SU-DHL-6 (cell line): ENCODE data around the gene C10orf95.

Experiments used
- H2AFZ ChIP-seq: fragments of 200-600 bp; sonication (generic); 2 replicates; pipeline ENCODE4 v1.6.1; 2014; ENCODE audit warnings: low read depth, mild to moderate bottlenecking, moderate library complexity, mixed read lengths, antibody characterized with exemption, low read length; ENCODE audit not compliant: severe bottlenecking
- H3F3A ChIP-seq: fragments of 200-600 bp; shearing (Covaris generic); 2 replicates; pipeline ENCODE4 v1.6.0; 2016; ENCODE audit warnings: antibody characterized with exemption, mild to moderate bottlenecking; ENCODE audit not compliant: insufficient read depth
- H3K27ac ChIP-seq: fragments of 200-600 bp; sonication (generic); 2 replicates; pipeline ENCODE4 v1.5.1; 2016; ENCODE audit warnings: low read depth, mild to moderate bottlenecking, low read length, moderate library complexity, mixed read lengths
- H3K27me3 ChIP-seq: fragments of 200-600 bp; sonication (generic), shearing (Covaris generic); 2 replicates; pipeline ENCODE4 v1.6.0; 2014; ENCODE audit warnings: mild to moderate bottlenecking, low read length
- H3K36me3 ChIP-seq: fragments of 200-600 bp; sonication (generic); 2 replicates; pipeline ENCODE4 v1.6.1; 2014; ENCODE audit warnings: mild to moderate bottlenecking, low read length, mixed read lengths
- H3K4me2 ChIP-seq: fragments of 300-600, 200-600 bp; shearing (Covaris generic), sonication (generic); 2 replicates; pipeline ENCODE4 v1.6.0; 2014; ENCODE audit warnings: low read length, low read depth, mild to moderate bottlenecking; ENCODE audit not compliant: poor library complexity, severe bottlenecking
- H3K4me3 ChIP-seq: fragments of 200-600 bp; sonication (generic); 2 replicates; pipeline ENCODE4 v1.5.1; 2014; ENCODE audit warnings: antibody characterized with exemption, low read length, mild to moderate bottlenecking, mixed read lengths; ENCODE audit not compliant: insufficient read depth, poor library complexity, severe bottlenecking
- H3K79me2 ChIP-seq: fragments of 200-600 bp; sonication (generic); 2 replicates; pipeline ENCODE4 v1.6.1; 2014; ENCODE audit warnings: mild to moderate bottlenecking, low read length, moderate library complexity; ENCODE audit not compliant: insufficient read depth
- H3K9ac ChIP-seq: fragments of 200-600 bp; sonication (generic); 2 replicates; pipeline ENCODE4 v1.7.0; 2014; ENCODE audit warnings: mild to moderate bottlenecking, low read length
- H3K9me2 ChIP-seq: fragments of 200-600 bp; sonication (generic); replicated peaks from 2 replicates; pipeline ENCODE4 v1.6.1; 2014; ENCODE audit warnings: low read length; ENCODE audit not compliant: insufficient read depth
- H3K9me3 ChIP-seq: fragments of 200-600 bp; sonication (generic); 2 replicates; pipeline ENCODE4 v1.6.1; 2014; ENCODE audit warnings: low read length, mixed read lengths; ENCODE audit not compliant: insufficient read depth
- H4K20me1 ChIP-seq: fragments of 200-600 bp; sonication (generic); 2 replicates; pipeline ENCODE4 v1.6.1; 2014; ENCODE audit warnings: low read depth, mild to moderate bottlenecking, antibody characterized with exemption, low read length, moderate library complexity, mixed read lengths
- EZH2phosphoT487 ChIP-seq: fragments of 200-600 bp; sonication (generic), shearing (Covaris generic); conservative IDR thresholded peaks from 2 replicates; pipeline ENCODE4 v1.6.1; 2018; ENCODE audit warnings: mild to moderate bottlenecking, antibody characterized with exemption, low read length, moderate library complexity, mixed read lengths
- TF ChIP-seq, protein P1 (sequence below): fragments of 200-600 bp; sonication (generic); IDR thresholded peaks from one replicate; pipeline ENCODE4 v1.5.1; 2017; ENCODE audit warnings: antibody characterized with exemption, mild to moderate bottlenecking, low read length, moderate library complexity; ENCODE audit not compliant: insufficient read depth, poor library complexity, severe bottlenecking

C10orf95 gene

GRCh38 chr10:102400076-102400475 lies 51.3 kb downstream of the C10orf95 start:
- H3K4me2 ChIP-seq = peak overlapping the region; percentile 66
- H3K27me3 ChIP-seq = no peaks in the 10 kb centered on the region
- 0 out of 2 replicates have a peak, but pooled peaks cover 3% of the 10 kb centered on the region for H3F3A ChIP-seq
- H3K9ac ChIP-seq = peak overlapping the region; percentile 62
- no peaks in the 10 kb centered on the region for H4K20me1 ChIP-seq
- H3K4me3 ChIP-seq = no peak overlapping the region
- no peaks in the 10 kb centered on the region for H3K9me3 ChIP-seq
- H3K27ac ChIP-seq = no peak overlapping the region
- H3K79me2 ChIP-seq = peaks cover 8% of the 10 kb centered on the region; the same call in 1 of the 2 replicates
- no peaks in the 10 kb centered on the region for H3K36me3 ChIP-seq
- TF ChIP-seq EZH2phosphoT487 = no peak
- TF ChIP-seq, protein P1, sequence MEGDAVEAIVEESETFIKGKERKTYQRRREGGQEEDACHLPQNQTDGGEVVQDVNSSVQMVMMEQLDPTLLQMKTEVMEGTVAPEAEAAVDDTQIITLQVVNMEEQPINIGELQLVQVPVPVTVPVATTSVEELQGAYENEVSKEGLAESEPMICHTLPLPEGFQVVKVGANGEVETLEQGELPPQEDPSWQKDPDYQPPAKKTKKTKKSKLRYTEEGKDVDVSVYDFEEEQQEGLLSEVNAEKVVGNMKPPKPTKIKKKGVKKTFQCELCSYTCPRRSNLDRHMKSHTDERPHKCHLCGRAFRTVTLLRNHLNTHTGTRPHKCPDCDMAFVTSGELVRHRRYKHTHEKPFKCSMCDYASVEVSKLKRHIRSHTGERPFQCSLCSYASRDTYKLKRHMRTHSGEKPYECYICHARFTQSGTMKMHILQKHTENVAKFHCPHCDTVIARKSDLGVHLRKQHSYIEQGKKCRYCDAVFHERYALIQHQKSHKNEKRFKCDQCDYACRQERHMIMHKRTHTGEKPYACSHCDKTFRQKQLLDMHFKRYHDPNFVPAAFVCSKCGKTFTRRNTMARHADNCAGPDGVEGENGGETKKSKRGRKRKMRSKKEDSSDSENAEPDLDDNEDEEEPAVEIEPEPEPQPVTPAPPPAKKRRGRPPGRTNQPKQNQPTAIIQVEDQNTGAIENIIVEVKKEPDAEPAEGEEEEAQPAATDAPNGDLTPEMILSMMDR = no peak
- H2AFZ ChIP-seq = no peak overlapping the region
- H3K9me2 ChIP-seq = no peaks in the 10 kb centered on the region
